ENCODE data around the gene P2RY1.
"Not testable (repeated sequence)": the region's sequence is repeated elsewhere in the genome, so short reads cannot be mapped to it uniquely, and the experiment has no call there.

The P2RY1 gene

DNA sequence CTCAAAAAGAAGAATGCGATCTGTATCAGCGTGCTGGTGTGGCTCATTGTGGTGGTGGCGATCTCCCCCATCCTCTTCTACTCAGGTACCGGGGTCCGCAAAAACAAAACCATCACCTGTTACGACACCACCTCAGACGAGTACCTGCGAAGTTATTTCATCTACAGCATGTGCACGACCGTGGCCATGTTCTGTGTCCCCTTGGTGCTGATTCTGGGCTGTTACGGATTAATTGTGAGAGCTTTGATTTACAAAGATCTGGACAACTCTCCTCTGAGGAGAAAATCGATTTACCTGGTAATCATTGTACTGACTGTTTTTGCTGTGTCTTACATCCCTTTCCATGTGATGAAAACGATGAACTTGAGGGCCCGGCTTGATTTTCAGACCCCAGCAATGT, 1.3 kb downstream of the P2RY1 start:
- peak overlapping the region; percentile 92 for H3K4me3 ChIP-seq (ENCODE audit: insufficient read length, low read depth)
- peaks cover 6% of the 10 kb centered on the region for H3K36me3 ChIP-seq (ENCODE audit: insufficient read depth, insufficient read length, low read length)
- peaks cover 5% of the 10 kb centered on the region for H3K4me1 ChIP-seq (ENCODE audit: insufficient read depth, insufficient read length)
- DNase-seq (ENCODE audit: low read depth, low spot score), result no peak
- H3K9me3 ChIP-seq (ENCODE audit: insufficient read depth, low read length), result no peaks in the 10 kb centered on the region
- TF ChIP-seq SUZ12 (IDR thresholded peaks at IDR 0.05; ENCODE audit: extremely low read depth, insufficient read depth, insufficient read length) (no peak), ZNF274 (IDR thresholded peaks at IDR 0.05; ENCODE audit: low read depth, low read length) (no peak), YY1 (IDR thresholded peaks at IDR 0.05; ENCODE audit: insufficient read depth, insufficient read length) (no peak)
- H3K27me3 ChIP-seq (ENCODE audit: insufficient read depth, insufficient read length), result peaks cover 15% of the 10 kb centered on the region
- H3K9ac ChIP-seq (ENCODE audit: insufficient read length, low read depth), result peak overlapping the region; percentile 46

- Histone ChIP-seq H3K4me1 (ENCODE audit: insufficient read depth, insufficient read length) (peaks cover 5% of the 10 kb centered on the region), H3K4me3 (ENCODE audit: insufficient read length, low read depth) (no peak overlapping the region), H3K27me3 (ENCODE audit: insufficient read depth, insufficient read length) (peaks cover 15% of the 10 kb centered on the region), H3K9me3 (ENCODE audit: insufficient read depth, low read length) (no peaks in the 10 kb centered on the region), H3K9ac (ENCODE audit: insufficient read length, low read depth) (no peak overlapping the region), H3K36me3 (ENCODE audit: insufficient read depth, insufficient read length, low read length) (peaks cover 6% of the 10 kb centered on the region)
- DNase-seq (ENCODE audit: low read depth, low spot score), result no peak
- TF ChIP-seq YY1 (IDR thresholded peaks at IDR 0.05; ENCODE audit: insufficient read depth, insufficient read length), result no peak
- TF ChIP-seq SUZ12 (IDR thresholded peaks at IDR 0.05; ENCODE audit: extremely low read depth, insufficient read depth, insufficient read length), result no peak
- no peak for TF ChIP-seq ZNF274 (IDR thresholded peaks at IDR 0.05; ENCODE audit: low read depth, low read length)
These were observed 4.6 kb downstream of the P2RY1 start for GRCh38 chr3:152839511-152839910.

DNA sequence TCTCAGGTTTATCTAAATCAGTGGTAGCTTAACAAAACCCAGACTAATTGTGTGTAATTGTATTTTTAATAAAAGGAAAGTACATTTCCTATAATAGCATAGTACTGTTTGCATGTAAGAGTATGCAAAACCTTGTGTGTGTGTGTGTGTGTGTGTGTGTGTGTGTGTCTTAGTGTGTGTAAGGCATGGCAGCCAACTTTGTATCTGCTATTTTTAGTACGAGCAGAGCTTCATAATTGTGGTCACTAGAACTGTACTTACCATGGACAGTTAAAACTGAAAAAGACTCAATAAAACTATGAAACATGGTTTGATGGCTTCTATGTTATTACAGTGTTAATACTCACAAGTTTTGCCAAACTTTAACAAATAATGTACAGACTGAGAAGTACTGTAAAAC, 6.2 kb downstream of the P2RY1 start:
- H3K4me1 ChIP-seq (ENCODE audit: insufficient read depth, insufficient read length), result peaks cover 4% of the 10 kb centered on the region
- H3K36me3 ChIP-seq (ENCODE audit: insufficient read depth, insufficient read length, low read length), result peaks cover 6% of the 10 kb centered on the region
- DNase-seq (ENCODE audit: low read depth, low spot score), result no peak
- TF ChIP-seq SUZ12 (IDR thresholded peaks at IDR 0.05; ENCODE audit: extremely low read depth, insufficient read depth, insufficient read length), result no peak
- TF ChIP-seq YY1 (IDR thresholded peaks at IDR 0.05; ENCODE audit: insufficient read depth, insufficient read length), result no peak
- no peak for TF ChIP-seq ZNF274 (IDR thresholded peaks at IDR 0.05; ENCODE audit: low read depth, low read length)
- H3K4me3 ChIP-seq (ENCODE audit: insufficient read length, low read depth), result no peak overlapping the region
- H3K27me3 ChIP-seq (ENCODE audit: insufficient read depth, insufficient read length), result peaks cover 6% of the 10 kb centered on the region
- no peak overlapping the region for H3K9ac ChIP-seq (ENCODE audit: insufficient read length, low read depth)
- H3K9me3 ChIP-seq (ENCODE audit: insufficient read depth, low read length), result peaks cover 11% of the 10 kb centered on the region; the same call in 1 of the 2 replicates

- Histone ChIP-seq H3K4me3 (ENCODE audit: insufficient read length, low read depth) (no peak overlapping the region), H3K9me3 (ENCODE audit: insufficient read depth, low read length) (peaks cover 24% of the 10 kb centered on the region; the same call in 1 of the 2 replicates), H3K27me3 (ENCODE audit: insufficient read depth, insufficient read length) (no peaks in the 10 kb centered on the region), H3K4me1 (ENCODE audit: insufficient read depth, insufficient read length) (no peaks in the 10 kb centered on the region), H3K36me3 (ENCODE audit: insufficient read depth, insufficient read length, low read length) (peaks cover 6% of the 10 kb centered on the region), H3K9ac (ENCODE audit: insufficient read length, low read depth) (no peak overlapping the region)
- DNase-seq (ENCODE audit: low read depth, low spot score), result no peak
- TF ChIP-seq YY1 (IDR thresholded peaks at IDR 0.05; ENCODE audit: insufficient read depth, insufficient read length) (no peak), ZNF274 (IDR thresholded peaks at IDR 0.05; ENCODE audit: low read depth, low read length) (no peak), SUZ12 (IDR thresholded peaks at IDR 0.05; ENCODE audit: extremely low read depth, insufficient read depth, insufficient read length) (no peak)
These were observed 7.5 kb downstream of the P2RY1 start for GRCh38 chr3:152842413-152842812.

- H3K4me1 ChIP-seq (ENCODE audit: insufficient read depth, insufficient read length), result no peaks in the 10 kb centered on the region
- H3K4me3 ChIP-seq (ENCODE audit: insufficient read length, low read depth), result no peak overlapping the region
- peaks cover 6% of the 10 kb centered on the region for H3K36me3 ChIP-seq (ENCODE audit: insufficient read depth, insufficient read length, low read length)
- TF ChIP-seq SUZ12 (IDR thresholded peaks at IDR 0.05; ENCODE audit: extremely low read depth, insufficient read depth, insufficient read length) (no peak), ZNF274 (IDR thresholded peaks at IDR 0.05; ENCODE audit: low read depth, low read length) (no peak), YY1 (IDR thresholded peaks at IDR 0.05; ENCODE audit: insufficient read depth, insufficient read length) (no peak)
- H3K27me3 ChIP-seq (ENCODE audit: insufficient read depth, insufficient read length), result no peaks in the 10 kb centered on the region
- no peak for DNase-seq (ENCODE audit: low read depth, low spot score)
- H3K9me3 ChIP-seq (ENCODE audit: insufficient read depth, low read length), result peaks cover 39% of the 10 kb centered on the region
- H3K9ac ChIP-seq (ENCODE audit: insufficient read length, low read depth), result no peak overlapping the region
These were observed 9.0 kb downstream of the P2RY1 start for GRCh38 chr3:152843955-152844354.

- DNase-seq (ENCODE audit: low read depth, low spot score); H3K27me3 ChIP-seq (ENCODE audit: insufficient read depth, insufficient read length); H3K36me3 ChIP-seq (ENCODE audit: insufficient read depth, insufficient read length, low read length); H3K4me3 ChIP-seq (ENCODE audit: insufficient read length, low read depth); H3K4me1 ChIP-seq (ENCODE audit: insufficient read depth, insufficient read length); H3K9ac ChIP-seq (ENCODE audit: insufficient read length, low read depth): not testable (repeated sequence)
- peaks cover 45% of the 10 kb centered on the region for H3K9me3 ChIP-seq (ENCODE audit: insufficient read depth, low read length)
These were observed 11.8 kb downstream of the P2RY1 start for GRCh38 chr3:152846572-152847202.

DNA sequence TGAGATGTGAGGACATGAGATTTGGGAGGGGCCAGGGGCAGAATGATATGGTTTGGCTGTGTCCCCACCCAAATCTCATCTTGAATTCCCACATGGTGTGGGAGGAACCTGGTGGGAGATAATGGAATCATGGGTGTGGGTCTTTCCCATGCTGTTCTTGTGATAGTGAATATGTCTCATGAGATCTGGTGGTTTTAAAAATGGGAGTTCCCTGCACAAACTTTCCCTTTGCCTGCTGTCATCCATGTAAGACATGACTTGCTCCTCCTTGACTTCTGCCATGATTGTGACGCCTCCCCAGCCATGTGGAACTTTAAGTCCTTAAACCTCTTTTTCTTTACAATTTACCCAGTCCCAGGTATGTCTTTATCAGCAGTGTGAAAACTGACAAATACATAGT, 12.7 kb downstream of the P2RY1 start:
- H3K4me3 ChIP-seq (ENCODE audit: insufficient read length, low read depth); H3K36me3 ChIP-seq (ENCODE audit: insufficient read depth, insufficient read length, low read length); H3K27me3 ChIP-seq (ENCODE audit: insufficient read depth, insufficient read length); DNase-seq (ENCODE audit: low read depth, low spot score); H3K4me1 ChIP-seq (ENCODE audit: insufficient read depth, insufficient read length); H3K9ac ChIP-seq (ENCODE audit: insufficient read length, low read depth): not testable (repeated sequence)
- H3K9me3 ChIP-seq (ENCODE audit: insufficient read depth, low read length), result peaks cover 45% of the 10 kb centered on the region

Measured in NT2/D1 (cell line).